ENCODE measurements around the gene ABHD2.
A peak's percentile ranks its signal among the peaks of the same experiment; 100 is the strongest.

ABHD2 gene

GRCh38 chr15:89122505-89123180 is 34.4 kb downstream of the ABHD2 start:
- DNase-seq = no peak

GRCh38 chr15:89123181-89123525 is 34.9 kb downstream of the ABHD2 start:
- no peak for DNase-seq

- DNase-seq = no peak
These were observed 37.0 kb downstream of the ABHD2 start for GRCh38 chr15:89125088-89125826.

GRCh38 chr15:89126009-89126408 is 37.8 kb downstream of the ABHD2 start:
- no peak for DNase-seq

GRCh38 chr15:89127054-89127702 is 38.9 kb downstream of the ABHD2 start:
- no peak for DNase-seq

GRCh38 chr15:89128320-89129122 is 40.3 kb downstream of the ABHD2 start:
- DNase-seq = peak; percentile 86

- peak; percentile 6 for DNase-seq
These were observed 41.0 kb downstream of the ABHD2 start for GRCh38 chr15:89129123-89129815.

- DNase-seq = no peak
These were observed 41.5 kb downstream of the ABHD2 start for GRCh38 chr15:89129816-89130134.

- no peak for DNase-seq
These were observed 41.9 kb downstream of the ABHD2 start for GRCh38 chr15:89130201-89130600.

- DNase-seq = no peak
These were observed 43.5 kb downstream of the ABHD2 start for GRCh38 chr15:89131731-89132130.

- DNase-seq = peak; percentile 84
These were observed 44.6 kb downstream of the ABHD2 start for GRCh38 chr15:89132611-89133507.

GRCh38 chr15:89135387-89136077 is 47.3 kb downstream of the ABHD2 start:
- peak; percentile 32 for DNase-seq

- DNase-seq = no peak
These were observed 48.0 kb downstream of the ABHD2 start for GRCh38 chr15:89136078-89136806.

- DNase-seq = no peak
These were observed 48.8 kb downstream of the ABHD2 start for GRCh38 chr15:89136818-89137772.

- no peak for DNase-seq
These were observed 49.7 kb downstream of the ABHD2 start for GRCh38 chr15:89137926-89138325.

GRCh38 chr15:89138999-89139612 is 50.9 kb downstream of the ABHD2 start:
- DNase-seq = no peak

GRCh38 chr15:89139613-89140499 is 51.6 kb downstream of the ABHD2 start:
- DNase-seq = no peak

- peak; percentile 27 for DNase-seq
These were observed 52.3 kb downstream of the ABHD2 start for GRCh38 chr15:89140595-89140994.
